ENCODE measurements around the gene SPECC1.
"Not testable (repeated sequence)": the region's sequence is repeated elsewhere in the genome, so short reads cannot be mapped to it uniquely, and the experiment has no call there.

SPECC1 gene

DNA sequence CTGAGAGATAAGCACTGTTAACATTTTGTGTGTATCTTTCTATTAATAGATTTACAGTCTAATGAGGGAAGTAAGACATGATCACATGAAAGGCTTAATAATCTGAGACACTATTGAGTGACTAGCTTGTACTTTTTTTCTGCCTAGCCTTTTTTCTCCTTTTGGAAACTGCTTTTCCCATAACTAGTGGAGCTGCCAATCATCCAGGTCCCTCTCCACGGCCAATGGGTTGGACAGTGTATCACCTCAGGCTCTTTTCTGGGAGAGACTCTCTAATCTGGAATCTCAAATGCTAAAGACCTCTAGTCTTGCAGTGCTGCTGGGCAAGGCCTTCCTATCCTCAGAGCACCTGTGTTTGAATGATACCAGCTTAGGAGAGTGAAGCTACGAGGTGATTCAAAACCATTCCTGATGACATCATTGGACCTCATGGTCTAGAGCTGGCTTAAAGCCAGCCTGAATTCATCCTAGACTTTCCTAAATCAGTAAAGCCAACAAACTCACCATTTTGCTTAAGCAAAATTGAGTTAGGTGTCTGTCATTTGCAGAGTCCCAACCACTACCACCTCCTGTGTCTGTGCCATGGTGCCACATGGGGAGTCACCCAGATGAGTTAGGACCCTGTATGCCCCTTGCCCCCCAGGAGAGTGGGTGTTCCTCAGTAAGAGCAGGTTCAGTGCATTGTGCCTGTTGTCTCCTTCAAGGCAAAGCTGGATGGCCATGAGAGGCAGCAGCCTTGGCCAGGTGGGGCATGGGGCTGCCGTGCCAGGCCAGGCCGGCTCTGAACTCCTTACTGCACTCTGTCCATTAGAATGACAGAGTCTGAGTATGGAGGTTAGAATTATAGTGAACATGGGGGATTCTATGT, 62.9 kb downstream of the SPECC1 start:
- DNase-seq (ENCODE audit: low read depth), result no peak

DNA sequence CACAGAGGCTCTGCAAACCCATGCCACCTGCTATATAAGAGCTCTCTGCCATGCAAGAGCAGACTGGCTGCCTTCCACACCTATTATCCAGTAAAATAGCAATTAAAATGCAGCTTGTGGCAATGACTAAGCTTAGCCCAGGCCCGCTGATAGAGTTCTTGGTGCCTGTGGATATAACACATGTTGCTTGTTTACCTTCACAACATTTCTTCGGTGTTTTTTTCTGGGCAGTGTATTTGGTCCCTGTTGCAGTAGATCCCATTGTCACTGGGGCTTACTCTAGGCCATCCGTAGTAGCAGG, 63.5 kb downstream of the SPECC1 start:
- DNase-seq (ENCODE audit: low read depth), result no peak

DNA sequence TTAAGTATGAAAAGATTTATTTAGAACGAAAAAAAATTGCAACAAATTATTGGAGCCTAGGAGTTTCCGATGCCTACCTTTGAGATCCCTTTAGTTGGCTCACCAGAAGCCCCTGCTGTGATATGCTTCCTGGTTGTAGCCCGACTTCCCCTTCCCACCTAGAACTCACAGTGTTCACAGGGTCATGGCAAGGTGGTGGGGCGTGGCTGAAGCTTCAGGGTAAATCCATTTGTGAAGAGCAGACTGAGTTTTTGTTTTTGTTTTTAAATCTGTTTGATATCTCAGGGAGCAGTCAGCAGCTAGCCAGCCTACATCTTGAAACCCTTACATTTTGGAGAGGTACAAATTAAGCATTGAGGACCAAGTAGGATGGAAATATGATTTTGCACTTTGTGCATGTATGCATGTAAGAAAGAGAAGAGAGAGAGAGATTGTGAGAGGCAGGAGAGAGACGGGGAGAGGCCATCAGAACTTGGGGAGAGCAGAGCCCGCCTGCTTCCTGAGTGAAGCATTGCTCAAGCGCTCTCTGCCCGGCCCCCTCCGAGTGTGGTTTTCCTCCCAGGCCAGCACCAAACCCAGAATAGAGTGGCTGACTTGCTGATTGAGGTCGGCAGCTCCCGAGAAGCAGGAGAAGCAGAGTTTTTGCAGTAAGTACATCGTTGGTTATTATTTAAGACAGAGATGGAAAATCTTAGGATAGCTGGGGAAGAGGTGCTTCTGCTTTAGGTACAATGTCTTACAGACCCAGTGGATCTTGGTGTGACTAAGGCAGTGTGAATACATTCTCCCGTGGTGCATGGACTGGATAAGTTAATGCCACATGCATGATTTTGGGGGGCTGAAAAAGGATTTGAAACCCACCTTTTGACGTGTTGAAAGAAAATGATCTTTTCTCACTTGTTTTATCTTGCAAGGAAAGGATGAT, 64.2 kb downstream of the SPECC1 start:
- no peak for DNase-seq (ENCODE audit: low read depth)

DNA sequence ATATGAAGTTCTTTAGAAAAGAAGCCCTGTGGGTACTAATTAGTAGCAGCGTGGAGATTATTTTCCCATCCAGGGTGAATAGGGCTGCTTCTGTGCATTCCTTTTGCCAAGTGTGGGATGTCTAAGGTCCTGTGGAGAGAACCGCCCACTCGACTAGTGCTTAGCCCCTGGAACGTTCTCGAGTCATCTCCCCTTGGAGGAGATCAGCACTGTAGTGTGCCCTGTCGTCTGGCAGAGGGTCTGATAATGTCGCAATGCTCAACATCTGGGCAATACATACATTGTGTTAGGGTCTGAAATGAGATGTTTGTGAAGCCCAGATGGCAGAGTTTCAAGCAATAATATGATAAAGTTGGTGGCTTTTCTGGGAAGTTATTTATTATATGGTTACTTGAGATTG, 64.8 kb downstream of the SPECC1 start:
- DNase-seq (ENCODE audit: low read depth), result no peak

DNA sequence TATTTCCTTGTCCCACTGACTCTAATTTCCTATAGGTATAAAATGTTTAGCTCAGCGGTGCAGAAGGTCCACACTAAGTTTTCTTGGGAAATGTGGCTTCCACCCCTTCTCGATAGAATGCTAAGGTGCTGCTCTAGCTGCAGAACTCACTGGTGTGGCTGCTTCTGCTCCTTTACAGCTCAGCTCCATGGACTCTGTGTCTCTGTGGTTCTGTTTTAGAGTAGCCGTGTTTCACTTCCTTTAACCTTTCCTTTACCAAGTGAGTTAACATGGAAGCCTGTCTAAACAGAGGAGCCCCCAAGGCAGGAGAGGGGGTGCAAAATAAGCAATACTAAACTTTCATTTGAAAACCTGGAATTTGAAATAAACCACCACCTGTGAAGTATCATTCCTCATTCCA, 65.3 kb downstream of the SPECC1 start:
- no peak for DNase-seq (ENCODE audit: low read depth)

DNA sequence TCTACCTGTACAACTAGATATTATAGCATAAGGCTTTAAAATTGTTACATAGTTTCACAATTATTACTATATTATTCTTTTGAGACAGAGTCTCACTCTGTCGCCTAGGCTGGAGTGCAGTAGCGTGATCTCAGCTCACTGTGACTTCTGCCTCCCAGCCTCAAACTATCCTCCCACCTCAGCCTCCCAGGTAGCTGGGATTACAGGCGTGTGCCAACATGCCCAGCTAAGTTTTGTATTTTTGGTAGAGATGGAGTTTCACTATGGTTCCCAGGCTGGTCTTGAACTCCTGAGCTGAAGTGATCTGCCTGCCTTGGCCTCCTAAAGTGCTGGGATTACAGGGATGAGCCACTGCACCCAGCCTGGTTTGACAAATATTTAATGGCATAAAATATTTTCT, 67.0 kb downstream of the SPECC1 start:
- DNase-seq (ENCODE audit: low read depth), result not testable (repeated sequence)

DNA sequence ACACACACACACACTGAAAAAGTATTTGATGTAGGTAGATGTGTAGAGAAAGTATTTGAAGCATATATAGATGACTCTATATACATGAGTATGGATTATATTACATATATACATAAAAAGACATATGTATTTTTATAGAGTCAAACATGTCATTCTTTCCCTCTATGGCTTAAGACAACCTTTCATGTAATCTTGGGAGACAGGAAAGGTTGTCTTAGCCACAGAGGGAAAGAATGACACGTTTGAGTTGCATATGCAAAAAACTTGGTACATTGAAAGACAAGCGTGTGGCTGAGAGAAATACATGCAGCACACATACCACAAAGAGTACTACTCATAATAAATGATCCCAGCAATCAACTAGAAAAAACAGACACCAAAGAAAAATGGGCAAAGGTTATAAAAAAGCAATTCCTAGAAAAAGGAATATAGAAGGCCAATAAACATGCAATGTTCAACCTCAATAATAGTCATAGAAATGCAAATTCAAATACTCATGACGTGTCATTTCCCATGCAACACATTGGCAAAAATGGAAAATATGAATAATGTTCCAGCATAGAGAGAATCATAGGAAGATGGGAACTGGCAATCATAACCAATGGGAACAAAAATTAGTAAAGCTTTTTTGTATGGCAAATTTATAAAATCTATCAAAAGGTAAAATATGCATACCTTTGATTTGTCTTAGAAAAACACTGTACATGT, 69.0 kb downstream of the SPECC1 start:
- no peak for DNase-seq (ENCODE audit: low read depth)

DNA sequence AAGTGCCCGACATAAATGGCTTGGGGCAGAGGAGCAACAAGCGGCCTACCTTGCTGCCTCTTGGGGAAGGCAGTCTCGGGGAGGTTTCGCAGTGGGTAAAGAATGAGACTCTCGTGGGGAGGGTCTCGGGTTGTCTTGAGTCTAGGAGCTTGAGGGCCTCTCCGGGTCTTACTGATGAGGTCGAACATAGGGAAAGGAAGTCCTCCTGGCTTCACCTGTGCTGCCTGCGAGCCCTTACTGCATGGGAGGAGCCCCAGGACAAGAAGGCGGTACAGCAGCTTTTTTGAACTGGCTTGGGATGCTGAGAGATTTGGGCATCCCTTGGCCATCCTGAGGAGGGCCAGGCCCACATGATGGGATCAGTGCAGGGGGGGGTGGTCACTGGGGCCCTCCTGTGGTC, 71.4 kb downstream of the SPECC1 start:
- DNase-seq (ENCODE audit: low read depth), result no peak

DNA sequence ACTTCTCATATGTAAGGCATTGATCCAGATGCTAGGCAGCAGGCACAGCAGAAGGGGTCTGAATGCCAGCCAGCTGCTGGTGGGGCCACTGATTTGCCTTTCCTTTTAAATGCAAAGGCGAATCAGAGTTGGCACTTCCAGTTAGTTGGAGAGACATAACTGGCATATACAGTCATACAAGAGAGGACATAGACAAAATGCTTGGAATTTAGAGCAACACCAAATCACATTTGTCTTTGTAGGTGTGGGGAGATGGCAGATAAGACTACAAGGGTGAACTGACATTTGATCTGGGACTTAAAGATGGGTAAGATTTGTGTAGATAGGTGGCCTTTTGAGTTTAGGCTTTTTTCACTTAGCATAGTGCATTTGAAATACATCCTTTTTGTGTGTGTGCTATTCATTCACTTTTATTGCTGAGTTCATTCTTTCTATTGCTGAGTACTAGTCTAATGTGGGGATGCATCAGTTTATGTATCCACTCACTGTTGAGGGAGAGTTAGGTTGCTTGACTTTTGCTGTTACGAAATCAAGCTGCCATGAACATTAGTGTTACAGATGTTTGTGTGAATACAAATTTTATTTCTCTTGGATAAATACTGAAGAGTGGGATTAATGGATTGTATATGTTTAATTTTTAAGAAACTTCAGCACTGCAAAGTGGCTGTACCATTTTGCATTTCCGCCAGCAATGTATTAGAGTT, 74.1 kb downstream of the SPECC1 start:
- DNase-seq (ENCODE audit: low read depth), result no peak

DNA sequence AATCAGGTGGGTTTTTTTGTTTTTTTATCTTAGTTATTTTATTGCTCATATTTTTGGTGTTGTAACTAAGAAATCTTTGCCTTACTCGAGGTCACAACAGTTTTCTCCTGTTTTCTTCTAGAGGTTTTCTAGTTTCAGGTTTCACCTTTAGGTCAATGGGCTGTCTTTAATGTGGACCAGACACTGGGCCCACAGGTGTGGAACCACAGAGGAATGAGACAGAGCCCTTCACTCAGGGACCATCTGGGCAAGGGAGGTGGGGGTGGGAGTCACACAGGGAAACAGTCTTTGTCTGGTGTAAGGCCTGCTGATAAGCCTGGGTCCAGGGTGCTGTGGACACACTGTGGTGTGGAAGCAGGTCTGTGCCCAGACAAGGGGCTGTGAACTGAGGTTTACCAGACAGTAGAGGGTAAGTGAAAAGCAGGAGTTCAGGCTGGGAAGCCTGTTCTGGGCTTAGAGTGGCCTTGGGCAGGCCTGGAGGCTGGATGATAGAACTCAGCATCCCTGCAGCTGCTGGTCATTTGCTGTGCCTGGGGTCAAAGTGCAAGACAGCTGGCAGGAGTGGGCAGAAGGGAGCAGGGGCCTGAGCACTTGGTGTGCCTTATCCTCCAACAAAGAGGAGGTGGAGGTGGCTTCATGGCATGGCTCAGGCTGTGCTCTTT, 75.6 kb downstream of the SPECC1 start:
- no peak for DNase-seq (ENCODE audit: low read depth)

DNA sequence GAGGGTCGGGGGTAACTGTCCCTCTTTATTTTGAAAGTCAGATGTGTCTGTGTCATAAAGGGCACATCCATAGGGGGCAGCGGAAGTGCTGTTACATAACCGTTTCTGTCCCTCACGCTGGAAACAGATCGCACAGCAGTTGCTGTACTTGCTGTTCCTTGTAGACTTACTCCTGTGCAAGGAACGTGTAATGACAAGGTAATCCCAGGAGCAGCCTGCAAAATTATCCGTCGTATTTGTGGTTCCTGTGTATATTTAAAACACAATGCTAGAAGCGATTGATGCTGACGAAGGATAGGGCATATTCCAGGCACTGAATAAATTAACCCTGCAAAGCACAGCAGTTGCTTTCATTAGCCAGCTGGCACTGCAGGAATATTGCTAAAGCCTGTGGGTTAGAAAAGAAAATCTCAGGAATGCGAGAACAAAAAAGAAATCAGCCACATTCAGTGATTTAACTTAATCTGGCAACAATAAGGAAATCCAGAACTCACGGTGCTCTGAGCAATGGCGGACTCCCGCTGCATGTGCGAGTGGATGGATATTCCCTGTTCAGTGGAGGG, 76.2 kb downstream of the SPECC1 start:
- DNase-seq (ENCODE audit: low read depth), result no peak

DNA sequence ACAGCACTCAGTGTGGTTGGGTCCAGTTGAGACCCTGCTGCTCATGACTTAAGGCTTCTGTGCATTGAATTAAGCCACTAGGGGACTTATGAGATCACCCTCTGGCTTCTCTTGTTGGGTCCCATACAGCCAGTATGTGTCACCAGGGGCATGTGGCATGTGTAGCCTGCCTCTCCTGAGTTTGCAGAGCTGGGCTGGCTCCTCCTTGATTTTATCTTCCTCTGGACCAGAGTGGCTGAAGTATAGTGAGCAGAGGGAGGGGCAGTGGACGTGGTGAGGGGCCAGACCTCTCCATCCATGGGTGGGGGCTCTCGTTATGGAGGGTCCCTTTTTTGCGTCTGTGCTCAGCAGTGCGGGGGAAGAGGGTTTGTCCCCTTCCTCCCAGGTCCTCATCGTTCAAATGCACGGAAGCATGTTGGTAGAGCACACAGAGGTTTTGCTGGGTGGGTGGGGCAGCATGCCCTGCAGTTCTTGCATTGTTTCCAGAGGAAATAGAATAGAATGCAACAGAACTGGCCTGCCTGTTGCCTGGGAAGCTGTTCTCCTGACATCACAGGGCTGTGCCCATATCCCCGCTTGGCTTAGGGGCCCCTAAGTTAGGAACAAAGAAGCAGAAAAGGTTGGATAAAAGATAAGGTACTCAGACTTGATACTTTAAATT, 77.4 kb downstream of the SPECC1 start:
- no peak for DNase-seq (ENCODE audit: low read depth)

DNA sequence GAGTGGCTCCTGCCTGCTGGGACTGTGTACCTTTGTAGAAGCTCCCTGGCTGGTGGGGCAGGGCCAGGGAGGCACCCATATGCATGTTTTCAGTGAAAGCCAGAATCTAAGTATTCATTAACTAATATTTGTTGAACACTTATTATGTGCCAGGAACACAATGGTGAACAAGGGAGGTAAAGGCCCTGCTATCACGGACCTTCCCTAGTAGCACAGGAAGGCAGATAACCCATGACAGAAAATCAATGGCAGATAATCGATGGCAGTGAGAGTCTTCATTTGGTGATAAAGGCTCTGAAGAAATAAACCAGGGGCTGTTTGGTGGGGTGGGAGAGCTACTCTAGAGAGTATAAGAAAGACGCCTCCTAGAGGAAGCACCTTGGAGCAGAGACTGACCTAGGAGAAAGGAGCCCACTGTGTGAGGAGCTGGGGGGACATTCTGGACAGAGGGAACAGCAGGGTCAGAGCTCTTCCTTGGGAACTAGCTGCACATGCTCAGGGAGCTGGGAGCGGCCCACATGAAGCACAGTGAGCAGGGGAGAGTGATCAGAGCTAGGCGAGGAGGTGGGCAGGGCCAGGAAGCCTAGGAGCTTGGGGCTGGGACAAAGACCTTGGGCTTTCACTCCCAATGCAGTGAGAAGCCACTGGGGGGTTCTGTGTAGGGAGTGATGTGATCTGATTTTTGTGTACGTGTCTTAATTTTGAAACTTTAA, 78.5 kb downstream of the SPECC1 start:
- no peak for DNase-seq (ENCODE audit: low read depth)

DNA sequence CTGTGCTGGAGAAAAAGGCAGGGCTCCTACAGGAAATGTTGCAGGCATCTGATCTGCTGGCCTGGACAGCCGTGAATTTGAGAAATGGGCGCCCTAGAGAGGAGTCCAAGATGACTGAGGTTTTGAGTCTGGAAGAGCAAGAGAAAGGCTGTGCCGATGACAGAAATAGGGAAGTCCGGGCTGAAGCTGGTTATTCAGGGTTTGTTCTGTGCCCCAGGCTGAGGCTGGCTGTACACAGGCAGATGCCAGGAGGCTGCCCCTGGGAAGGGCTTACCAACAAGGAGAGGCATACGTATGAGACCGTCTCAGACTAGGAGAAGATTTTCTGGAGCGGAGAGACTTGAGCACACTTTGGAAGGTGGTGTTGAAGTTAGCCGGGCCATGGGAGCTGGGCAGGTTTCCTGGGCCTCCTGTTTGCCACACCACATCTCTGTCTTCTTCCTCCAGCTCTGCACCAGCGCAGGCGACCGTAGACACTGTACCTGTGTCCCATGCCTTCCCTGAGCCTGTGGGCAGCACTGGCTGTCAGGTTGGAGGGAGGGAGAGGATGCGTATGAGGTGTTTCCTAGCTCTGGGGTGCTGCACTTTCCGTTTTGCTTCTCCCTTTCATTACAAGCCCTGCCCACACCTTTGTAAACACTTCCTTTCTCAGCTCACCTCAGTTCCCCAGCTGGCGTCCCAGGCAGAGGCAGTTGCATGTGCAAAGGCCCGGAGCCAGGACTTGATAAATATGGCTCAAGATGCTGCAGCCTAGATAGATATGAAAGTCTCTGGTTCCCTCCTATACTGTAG, 80.8 kb downstream of the SPECC1 start:
- no peak for DNase-seq (ENCODE audit: low read depth)

DNA sequence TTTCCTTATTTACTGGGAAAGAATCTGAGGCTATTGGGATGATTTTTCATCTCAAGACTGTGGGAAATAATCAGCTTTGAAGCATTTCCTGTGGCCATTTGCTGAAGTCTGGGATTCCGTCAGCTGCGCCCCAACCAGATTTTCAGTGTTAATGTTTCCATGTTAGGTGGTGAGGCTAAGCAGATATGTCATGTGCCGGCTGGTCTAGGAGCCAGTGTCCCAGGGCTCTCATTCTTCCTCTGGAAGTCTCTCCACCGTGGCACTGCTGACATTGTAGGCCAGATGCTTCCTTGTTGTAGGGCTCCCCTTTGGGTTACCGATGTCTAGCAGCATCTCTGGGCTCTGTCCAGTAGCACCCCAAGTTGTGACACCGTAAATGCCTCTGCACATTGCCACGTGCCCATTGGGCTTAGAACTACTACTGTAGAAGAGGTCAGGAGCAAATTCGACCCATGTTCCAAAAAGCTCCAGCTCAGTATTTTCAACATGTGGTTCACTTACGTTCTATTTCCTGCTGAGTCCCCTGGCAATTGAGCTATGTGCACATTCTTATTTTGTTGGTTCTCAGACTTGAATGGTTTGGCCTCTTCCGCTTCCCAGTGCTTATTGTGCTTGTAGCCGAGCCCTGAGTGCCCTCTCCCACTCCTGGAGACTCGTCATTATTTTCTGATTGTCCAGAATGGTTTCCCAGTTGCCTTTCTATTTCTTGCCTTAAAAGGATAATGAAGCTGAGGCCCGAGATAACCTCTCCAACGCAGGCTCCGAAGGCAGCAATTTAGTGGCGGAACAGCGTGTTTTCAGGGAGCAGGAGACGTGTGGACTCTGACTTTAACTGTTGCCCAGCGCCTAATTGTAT, 82.2 kb downstream of the SPECC1 start:
- DNase-seq (ENCODE audit: low read depth), result no peak

DNA sequence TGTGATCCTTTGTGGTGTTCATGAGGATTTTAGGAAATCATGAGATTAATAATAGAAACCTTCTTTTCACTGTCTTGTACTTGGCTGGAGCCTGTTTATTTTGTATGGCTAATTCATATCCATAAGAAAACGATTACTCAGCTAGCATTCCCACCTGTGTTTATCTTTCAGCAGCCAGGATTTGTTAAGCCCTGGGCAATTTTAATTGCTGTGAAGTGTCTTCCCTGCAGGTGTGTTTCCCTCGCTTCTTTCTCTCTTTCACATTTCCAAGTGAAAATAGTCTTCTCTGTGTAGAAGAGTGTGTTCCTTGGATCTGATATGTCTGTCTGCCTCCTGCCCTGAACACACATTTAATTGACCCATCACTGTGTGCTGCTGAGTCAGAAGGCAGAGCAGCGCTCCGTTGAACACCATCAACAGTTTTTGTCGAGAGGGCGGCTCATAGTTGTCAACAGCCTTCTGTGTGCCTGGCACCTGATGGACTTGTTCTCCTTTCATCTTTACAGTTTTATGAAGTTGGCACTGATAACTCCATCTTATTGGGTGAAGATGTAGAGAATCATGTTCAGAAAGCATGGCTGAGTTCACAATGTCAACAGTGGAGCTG, 83.2 kb downstream of the SPECC1 start:
- DNase-seq (ENCODE audit: low read depth), result no peak

DNA sequence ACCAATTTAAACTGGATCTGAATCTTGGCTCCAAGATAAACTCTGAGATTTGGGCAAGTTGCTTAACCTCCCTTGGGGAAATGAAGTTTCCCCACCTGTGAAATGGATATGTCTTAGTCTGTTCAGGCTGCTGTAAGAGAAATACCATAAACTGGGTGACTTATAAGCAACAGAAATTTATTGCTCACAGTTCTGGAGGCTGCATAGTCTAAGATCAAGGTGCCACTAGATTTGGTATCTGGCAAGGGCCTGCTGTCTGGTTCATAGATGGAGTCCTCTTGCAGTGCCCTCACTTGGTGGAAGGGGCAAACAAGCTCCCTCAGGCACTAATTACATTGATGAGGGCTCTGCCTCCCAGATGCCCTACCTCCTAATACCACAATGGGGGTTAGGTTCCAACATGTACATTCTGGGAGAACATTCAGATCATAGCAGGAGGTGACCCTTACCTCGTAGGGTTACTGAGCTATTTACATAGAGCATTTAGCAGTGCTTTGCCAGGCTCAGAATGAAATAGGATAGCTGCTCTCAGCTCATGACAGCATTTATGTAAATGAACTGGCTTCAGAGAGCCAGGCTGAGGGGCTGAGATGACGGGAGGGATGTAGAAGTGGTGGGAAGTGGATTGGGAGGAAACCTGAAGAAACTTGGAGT, 83.9 kb downstream of the SPECC1 start:
- DNase-seq (ENCODE audit: low read depth), result no peak
